DND-41 (cell line): ENCODE data around the gene DPH1.

Experiments
- ATAC-seq: fragments of 200-7000 bp; cut with Tn5 transposase; 3 replicates; pipeline ENCODE4 v1.9.1; 2021; ENCODE audit warnings: low read depth; ENCODE audit not compliant: insufficient read depth
- DNase-seq: peaks from one replicate; pipeline ENCODE4 v3.0.0-alpha.2; 2020
- H2AFZ ChIP-seq: 2 replicates; pipeline ENCODE4 v1.6.0; 2012; ENCODE audit warnings: low read depth, low read length
- H3K27ac ChIP-seq: 2 replicates; pipeline ENCODE4 v1.5.1; 2012; ENCODE audit warnings: low read length, inconsistent platforms
- H3K27me3 ChIP-seq: fragments of 200-600 bp; sonication (generic); 2 replicates; pipeline ENCODE4 v1.6.0; 2012; ENCODE audit warnings: low read length, mild to moderate bottlenecking, inconsistent platforms; ENCODE audit not compliant: insufficient read depth, poor library complexity
- H3K36me3 ChIP-seq: 2 replicates; pipeline ENCODE4 v1.5.1; 2012; ENCODE audit warnings: low read length, inconsistent platforms; ENCODE audit not compliant: insufficient read depth
- H3K4me1 ChIP-seq: 2 replicates; pipeline ENCODE4 v1.5.1; 2012; ENCODE audit warnings: mild to moderate bottlenecking, low read length; ENCODE audit not compliant: insufficient read depth
- H3K4me2 ChIP-seq: 2 replicates; pipeline ENCODE4 v1.6.0; 2012; ENCODE audit warnings: mild to moderate bottlenecking, moderate library complexity, low read length, inconsistent platforms; ENCODE audit not compliant: insufficient read depth
- H3K4me3 ChIP-seq, 2 experiments: fragments of 200-600 bp in 1 of 2; shearing (Covaris generic) in 1 of 2; 2 replicates each; pipeline ENCODE4 v1.5.1; 2012 to 2016; ENCODE audit warnings: inconsistent platforms in 2 of 2, low read length in 2 of 2, mild to moderate bottlenecking in 2 of 2, low read depth in 1 of 2, moderate library complexity in 1 of 2
- H3K79me2 ChIP-seq: 2 replicates; pipeline ENCODE4 v1.6.0; 2012; ENCODE audit warnings: low read length, inconsistent platforms; ENCODE audit not compliant: insufficient read depth
- H3K9ac ChIP-seq: 2 replicates; pipeline ENCODE4 v1.6.0; 2012; ENCODE audit warnings: low read depth, mild to moderate bottlenecking, inconsistent platforms, low read length, moderate library complexity
- H3K9me3 ChIP-seq: 2 replicates; pipeline ENCODE4 v1.5.1; 2012; ENCODE audit warnings: low read length, moderate library complexity, mild to moderate bottlenecking, inconsistent platforms; ENCODE audit not compliant: insufficient read depth, severe bottlenecking
- H4K20me1 ChIP-seq: 2 replicates; pipeline ENCODE4 v1.6.0; 2012; ENCODE audit warnings: low read length; ENCODE audit not compliant: insufficient read depth
- CTCF ChIP-seq: IDR thresholded peaks from 2 replicates; pipeline ENCODE4 v1.5.1; 2012; ENCODE audit warnings: borderline replicate concordance, low read length, moderate library complexity, mild to moderate bottlenecking; ENCODE audit not compliant: poor library complexity, severe bottlenecking; ENCODE audit errors: extremely low read depth
- EZH2 ChIP-seq: IDR thresholded peaks from 3 replicates; pipeline ENCODE4 v1.6.1; 2012; ENCODE audit warnings: borderline replicate concordance, low read depth, mild to moderate bottlenecking, moderate library complexity, low read length, inconsistent platforms; ENCODE audit not compliant: severe bottlenecking

DPH1 gene

GRCh38 chr17:2064520-2064971, 34.6 kb downstream of the DPH1 start:
- Histone ChIP-seq H3K27me3 (no peaks in the 10 kb centered on the region), H3K4me3 (no peak overlapping the region), H3K4me1 (no peaks in the 10 kb centered on the region), H3K36me3 (peaks cover 75% of the 10 kb centered on the region), H2AFZ (no peak overlapping the region), H3K9ac (no peak overlapping the region), H3K79me2 (no peaks in the 10 kb centered on the region), H4K20me1 (peaks cover 6% of the 10 kb centered on the region; the same call in 1 of the 2 replicates), H3K27ac (no peak overlapping the region), H3K4me2 (no peak overlapping the region), H3K9me3 (no peaks in the 10 kb centered on the region)
- TF ChIP-seq EZH2: no peak
- no peak for TF ChIP-seq CTCF
- no peak for ATAC-seq
- no peak for DNase-seq

DNA sequence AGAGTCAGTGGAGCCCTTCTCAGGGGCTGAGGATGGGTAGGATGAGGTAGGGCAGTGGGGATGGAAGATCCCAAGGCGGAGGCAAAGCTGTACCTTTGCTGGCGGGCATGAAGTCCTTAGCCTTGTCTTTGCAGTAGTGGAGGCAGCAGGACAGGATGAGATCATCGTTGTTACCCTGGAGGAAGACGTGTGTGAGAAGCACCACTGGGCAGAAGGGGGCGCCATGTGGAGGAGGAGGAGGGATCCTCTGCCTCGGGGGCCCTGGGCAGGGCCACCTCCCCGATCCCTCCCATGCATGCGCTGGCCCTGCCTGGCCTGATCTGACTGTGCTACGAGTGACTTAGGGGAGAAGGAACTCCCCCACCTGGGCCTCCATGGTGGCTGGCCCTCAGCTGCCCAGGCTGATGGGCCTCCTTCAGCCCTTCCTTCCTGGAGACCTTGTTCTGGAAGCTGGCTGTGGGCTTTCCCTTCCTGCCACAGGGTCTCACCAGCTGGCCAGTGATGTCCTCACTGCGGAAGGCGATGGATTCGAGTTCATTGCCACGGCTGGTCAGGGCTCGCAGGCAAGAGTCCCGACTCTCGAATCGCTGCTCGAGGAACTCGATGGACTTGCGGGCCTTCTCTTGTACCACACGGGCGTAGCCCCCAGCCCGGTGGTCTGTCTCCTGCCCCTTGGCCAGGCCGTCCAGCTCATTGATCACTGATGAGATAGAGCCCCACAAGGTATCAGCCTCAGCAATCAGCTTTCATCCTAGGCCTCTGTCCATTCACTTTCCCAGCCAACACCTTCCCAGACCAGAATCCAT, 35.2 kb downstream of the DPH1 start:
- Histone ChIP-seq H3K4me3 (no peak overlapping the region), H3K9me3 (no peaks in the 10 kb centered on the region), H3K9ac (no peak overlapping the region), H3K4me1 (no peaks in the 10 kb centered on the region), H3K27me3 (no peaks in the 10 kb centered on the region), H3K27ac (no peak overlapping the region), H2AFZ (no peak overlapping the region), H4K20me1 (peaks cover 6% of the 10 kb centered on the region; the same call in 1 of the 2 replicates), H3K4me2 (no peak overlapping the region), H3K79me2 (no peaks in the 10 kb centered on the region), H3K36me3 (peaks cover 75% of the 10 kb centered on the region)
- TF ChIP-seq CTCF (peak; percentile 72), EZH2 (no peak)
- DNase-seq (peak; percentile 66), ATAC-seq (peak; percentile 79)

DNA sequence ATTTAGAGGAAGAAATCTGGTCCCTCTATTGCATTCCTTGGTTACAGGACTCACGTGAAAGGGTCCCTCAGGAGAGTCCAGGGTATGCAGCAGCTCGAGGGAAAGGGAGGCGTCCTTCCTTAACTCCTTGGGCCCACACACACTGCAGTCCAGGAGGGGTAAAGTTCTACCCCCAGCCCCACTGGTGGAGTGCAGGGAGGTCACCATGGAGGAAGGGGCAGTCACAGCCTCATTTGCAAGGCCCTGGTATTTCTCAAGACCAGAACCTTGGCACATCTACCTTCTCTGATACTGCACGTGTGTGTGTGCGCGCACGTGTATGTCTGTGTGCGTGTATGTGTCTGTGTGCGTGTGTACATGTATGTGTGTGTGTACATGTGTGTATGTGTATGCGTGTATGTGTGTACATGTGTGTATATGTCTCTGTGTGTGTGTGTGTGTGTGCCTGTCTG, 36.0 kb downstream of the DPH1 start:
- no peaks in the 10 kb centered on the region for H3K4me1 ChIP-seq
- no peak for ATAC-seq
- peaks cover 80% of the 10 kb centered on the region for H3K36me3 ChIP-seq
- no peak overlapping the region for H2AFZ ChIP-seq
- H3K27ac ChIP-seq: no peak overlapping the region
- H4K20me1 ChIP-seq: peaks cover 6% of the 10 kb centered on the region; the same call in 1 of the 2 replicates
- H3K4me3 ChIP-seq: no peak overlapping the region
- no peak overlapping the region for H3K4me2 ChIP-seq
- H3K27me3 ChIP-seq: no peaks in the 10 kb centered on the region
- TF ChIP-seq CTCF: no peak
- no peak for TF ChIP-seq EZH2
- H3K9ac ChIP-seq: no peak overlapping the region
- no peak for DNase-seq
- H3K79me2 ChIP-seq: no peaks in the 10 kb centered on the region
- H3K9me3 ChIP-seq: no peaks in the 10 kb centered on the region
